GM23338 (cell line): ENCODE measurements around the gene PLAC8L1. TPM values are rescaled to one million over a fixed set of nuclear protein-coding genes. Genes with fewer than 3 reads are reported as not detected.

Experiments used
- ATAC-seq: fragments of 200-7000 bp; cut with Tn5 transposase; 3 replicates; pipeline ENCODE4 v1.9.1; 2020
- DNase-seq: peaks from one replicate; pipeline ENCODE4 v3.0.0-alpha.2; 2015; ENCODE audit warnings: low spot score
- H2AFZ ChIP-seq: fragments of 200-600 bp; sonication (generic); 2 replicates; pipeline ENCODE4 v1.8.0; 2016; ENCODE audit warnings: antibody characterized with exemption, mild to moderate bottlenecking, moderate library complexity
- H3F3A ChIP-seq: fragments of 200-600 bp; sonication (generic); replicated peaks from 2 replicates; pipeline ENCODE4 v1.8.0; 2017; ENCODE audit warnings: antibody characterized with exemption, mixed run types, low read depth
- H3K27ac ChIP-seq: fragments of 200-600 bp; sonication (generic); 2 replicates; pipeline ENCODE4 v1.6.1; 2016; ENCODE audit warnings: low read depth
- H3K27me3 ChIP-seq: fragments of 200-600 bp; sonication (generic); 2 replicates; pipeline ENCODE4 v1.8.0; 2016; ENCODE audit warnings: mild to moderate bottlenecking, mixed run types, moderate library complexity; ENCODE audit not compliant: insufficient read depth
- H3K36me3 ChIP-seq: fragments of 200-600 bp; sonication (generic); 2 replicates; pipeline ENCODE4 v1.8.0; 2016; ENCODE audit warnings: mild to moderate bottlenecking; ENCODE audit not compliant: insufficient read depth
- H3K4me1 ChIP-seq: fragments of 200-600 bp; sonication (generic); 2 replicates; pipeline ENCODE4 v1.8.0; 2016; ENCODE audit warnings: mild to moderate bottlenecking, moderate library complexity; ENCODE audit not compliant: insufficient read depth
- H3K4me2 ChIP-seq: fragments of 200-600 bp; sonication (generic); 2 replicates; pipeline ENCODE4 v1.7.1; 2017; ENCODE audit warnings: mixed run types
- H3K4me3 ChIP-seq: fragments of 200-600 bp; sonication (generic); 2 replicates; pipeline ENCODE4 v1.6.1; 2016; ENCODE audit warnings: mixed run types
- H3K79me2 ChIP-seq: fragments of 200-600 bp; sonication (generic); replicated peaks from 2 replicates; pipeline ENCODE4 v1.8.0; 2017; ENCODE audit warnings: mild to moderate bottlenecking; ENCODE audit not compliant: insufficient read depth
- H3K9me2 ChIP-seq: fragments of 200-600 bp; sonication (generic); 2 replicates; pipeline ENCODE4 v1.8.0; 2017; ENCODE audit not compliant: insufficient read depth
- H4K20me1 ChIP-seq: fragments of 200-600 bp; sonication (generic); replicated peaks from 2 replicates; pipeline ENCODE4 v1.8.0; 2017; ENCODE audit warnings: mild to moderate bottlenecking; ENCODE audit not compliant: insufficient read depth
- H3K27ac Mint-ChIP-seq: 2 replicates; pipeline ENCODE4 v1.8.0; 2020; ENCODE audit warnings: inconsistent platforms, mild to moderate bottlenecking, moderate library complexity, mixed read lengths
- H3K27me3 Mint-ChIP-seq: 3 replicates; pipeline ENCODE4 v1.8.0; 2022; ENCODE audit warnings: low read depth, mild to moderate bottlenecking, moderate library complexity, mixed read lengths, inconsistent platforms; ENCODE audit not compliant: insufficient read depth, poor library complexity
- H3K36me3 Mint-ChIP-seq: 3 replicates; pipeline ENCODE4 v1.8.0; 2021; ENCODE audit warnings: low read depth, mild to moderate bottlenecking, inconsistent platforms, moderate library complexity, mixed read lengths
- H3K4me1 Mint-ChIP-seq: 3 replicates; pipeline ENCODE4 v1.8.0; 2020; ENCODE audit warnings: mild to moderate bottlenecking, inconsistent platforms, mixed read lengths
- H3K4me3 Mint-ChIP-seq: 3 replicates; pipeline ENCODE4 v1.8.0; 2021; ENCODE audit warnings: moderate library complexity, mild to moderate bottlenecking, inconsistent platforms, mixed read lengths
- H3K9me3 Mint-ChIP-seq: 3 replicates; pipeline ENCODE4 v1.8.0; 2020; ENCODE audit warnings: moderate library complexity, mild to moderate bottlenecking, inconsistent platforms, mixed read lengths
- CREB1 ChIP-seq: fragments of 250-450 bp; sonication (Bioruptor Pico); IDR thresholded peaks from 2 replicates; pipeline ENCODE4 v1.5.0; 2020; ENCODE audit warnings: low read depth, mild to moderate bottlenecking, moderate library complexity
- EZH2 ChIP-seq: fragments of 200-600 bp; sonication (generic); IDR thresholded peaks from one replicate; pipeline ENCODE4 v1.8.0; 2017; ENCODE audit warnings: antibody characterized with exemption, mild to moderate bottlenecking, low read depth; ENCODE audit not compliant: unreplicated experiment
- EZH2phosphoT487 ChIP-seq: fragments of 200-600 bp; sonication (generic); IDR thresholded peaks from one replicate; pipeline ENCODE4 v1.8.1; 2018; ENCODE audit warnings: antibody characterized with exemption; ENCODE audit not compliant: unreplicated experiment
- JUNB ChIP-seq: IDR thresholded peaks from one replicate; pipeline ENCODE4 v1.6.1; 2016; ENCODE audit warnings: antibody characterized with exemption; ENCODE audit not compliant: unreplicated experiment
- NANOG ChIP-seq: IDR thresholded peaks from 2 replicates; pipeline ENCODE4 v1.6.1; 2016; ENCODE audit warnings: antibody characterized with exemption, borderline replicate concordance
- POLR2AphosphoS5 ChIP-seq: IDR thresholded peaks from 2 replicates; pipeline ENCODE4 v1.6.1; 2016; ENCODE audit warnings: antibody characterized with exemption, low read depth
- STAT1 ChIP-seq: IDR thresholded peaks from one replicate; pipeline ENCODE4 v1.6.1; 2016; ENCODE audit warnings: antibody characterized with exemption; ENCODE audit not compliant: unreplicated experiment
- ZNF114 ChIP-seq: fragments of 250-450 bp; sonication (Bioruptor Pico); IDR thresholded peaks from 2 replicates; pipeline ENCODE4 v1.5.0; 2020; ENCODE audit warnings: mild to moderate bottlenecking, moderate library complexity
- polyA plus RNA-seq: library from polyadenylated mRNA; unstranded; fragments of >200 nt; fragmentation: Nextera tagmentation; extraction: Ambion mirVana; gene quantifications from 2 replicates; pipeline ENCODE4 v1.2.1, GENCODE V29; 2016
- total RNA-seq: library from RNA; depleted of rRNA; stranded (reverse); fragments of >200 nt; shearing (Covaris generic); gene quantifications from 2 replicates; pipeline ENCODE4 v1.2.3, GENCODE V29; 2014
- TF ChIP-seq, protein P1 (sequence below): IDR thresholded peaks from 2 replicates; pipeline ENCODE4 v1.6.1; 2016; ENCODE audit warnings: antibody characterized with exemption
- TF ChIP-seq, protein P2 (sequence below): fragments of 250-450 bp; sonication (Bioruptor Pico); IDR thresholded peaks from 2 replicates; pipeline ENCODE4 v1.5.0; 2020; ENCODE audit warnings: mild to moderate bottlenecking, moderate library complexity
- TF ChIP-seq, protein P3 (sequence below): IDR thresholded peaks from one replicate; pipeline ENCODE4 v1.6.1; 2018; ENCODE audit warnings: antibody characterized with exemption; ENCODE audit not compliant: unreplicated experiment

The PLAC8L1 gene
- total and polyA plus RNA-seq, 2 experiments from 2014 or later = 2.0 TPM; not detected in 1

DNA sequence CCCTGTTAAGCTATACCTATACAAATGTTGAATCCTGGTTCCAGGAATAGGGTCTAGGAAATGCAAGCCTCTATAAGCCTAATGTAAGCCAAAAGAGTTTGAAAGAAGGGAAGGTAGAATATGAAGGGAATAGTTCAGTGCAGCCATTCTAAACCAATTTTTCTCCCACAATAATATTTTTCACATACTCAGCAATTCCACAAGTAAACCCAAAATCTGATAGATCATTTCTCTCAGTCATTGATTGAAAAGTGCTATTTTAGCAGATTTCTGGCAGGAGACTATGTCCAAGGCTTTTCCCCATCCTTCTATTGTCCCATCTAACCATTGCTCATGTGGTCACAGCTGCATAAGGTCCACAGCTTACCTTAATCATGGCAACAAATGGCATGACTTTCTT, 20.7 kb upstream of the PLAC8L1 start:
- Mint-ChIP-seq H3K4me3 (no peak overlapping the region), H3K4me1 (no peaks in the 10 kb centered on the region), H3K9me3 (no peaks in the 10 kb centered on the region), H3K27me3 (no peaks in the 10 kb centered on the region), H3K27ac (no peak overlapping the region), H3K36me3 (peaks cover 97% of the 10 kb centered on the region)
- no peak overlapping the region for H3K4me2 ChIP-seq
- H3K4me3 ChIP-seq = no peak overlapping the region
- H3K27ac ChIP-seq = no peak overlapping the region
- no peak overlapping the region for H2AFZ ChIP-seq
- DNase-seq (no peak), ATAC-seq (no peak)
- H3K79me2 ChIP-seq = no peaks in the 10 kb centered on the region
- TF ChIP-seq NANOG = no peak
- no peak for TF ChIP-seq POLR2AphosphoS5
- TF ChIP-seq EZH2phosphoT487 = no peak
- TF ChIP-seq, protein P1, sequence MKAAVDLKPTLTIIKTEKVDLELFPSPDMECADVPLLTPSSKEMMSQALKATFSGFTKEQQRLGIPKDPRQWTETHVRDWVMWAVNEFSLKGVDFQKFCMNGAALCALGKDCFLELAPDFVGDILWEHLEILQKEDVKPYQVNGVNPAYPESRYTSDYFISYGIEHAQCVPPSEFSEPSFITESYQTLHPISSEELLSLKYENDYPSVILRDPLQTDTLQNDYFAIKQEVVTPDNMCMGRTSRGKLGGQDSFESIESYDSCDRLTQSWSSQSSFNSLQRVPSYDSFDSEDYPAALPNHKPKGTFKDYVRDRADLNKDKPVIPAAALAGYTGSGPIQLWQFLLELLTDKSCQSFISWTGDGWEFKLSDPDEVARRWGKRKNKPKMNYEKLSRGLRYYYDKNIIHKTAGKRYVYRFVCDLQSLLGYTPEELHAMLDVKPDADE = no peak
- TF ChIP-seq, protein P2, sequence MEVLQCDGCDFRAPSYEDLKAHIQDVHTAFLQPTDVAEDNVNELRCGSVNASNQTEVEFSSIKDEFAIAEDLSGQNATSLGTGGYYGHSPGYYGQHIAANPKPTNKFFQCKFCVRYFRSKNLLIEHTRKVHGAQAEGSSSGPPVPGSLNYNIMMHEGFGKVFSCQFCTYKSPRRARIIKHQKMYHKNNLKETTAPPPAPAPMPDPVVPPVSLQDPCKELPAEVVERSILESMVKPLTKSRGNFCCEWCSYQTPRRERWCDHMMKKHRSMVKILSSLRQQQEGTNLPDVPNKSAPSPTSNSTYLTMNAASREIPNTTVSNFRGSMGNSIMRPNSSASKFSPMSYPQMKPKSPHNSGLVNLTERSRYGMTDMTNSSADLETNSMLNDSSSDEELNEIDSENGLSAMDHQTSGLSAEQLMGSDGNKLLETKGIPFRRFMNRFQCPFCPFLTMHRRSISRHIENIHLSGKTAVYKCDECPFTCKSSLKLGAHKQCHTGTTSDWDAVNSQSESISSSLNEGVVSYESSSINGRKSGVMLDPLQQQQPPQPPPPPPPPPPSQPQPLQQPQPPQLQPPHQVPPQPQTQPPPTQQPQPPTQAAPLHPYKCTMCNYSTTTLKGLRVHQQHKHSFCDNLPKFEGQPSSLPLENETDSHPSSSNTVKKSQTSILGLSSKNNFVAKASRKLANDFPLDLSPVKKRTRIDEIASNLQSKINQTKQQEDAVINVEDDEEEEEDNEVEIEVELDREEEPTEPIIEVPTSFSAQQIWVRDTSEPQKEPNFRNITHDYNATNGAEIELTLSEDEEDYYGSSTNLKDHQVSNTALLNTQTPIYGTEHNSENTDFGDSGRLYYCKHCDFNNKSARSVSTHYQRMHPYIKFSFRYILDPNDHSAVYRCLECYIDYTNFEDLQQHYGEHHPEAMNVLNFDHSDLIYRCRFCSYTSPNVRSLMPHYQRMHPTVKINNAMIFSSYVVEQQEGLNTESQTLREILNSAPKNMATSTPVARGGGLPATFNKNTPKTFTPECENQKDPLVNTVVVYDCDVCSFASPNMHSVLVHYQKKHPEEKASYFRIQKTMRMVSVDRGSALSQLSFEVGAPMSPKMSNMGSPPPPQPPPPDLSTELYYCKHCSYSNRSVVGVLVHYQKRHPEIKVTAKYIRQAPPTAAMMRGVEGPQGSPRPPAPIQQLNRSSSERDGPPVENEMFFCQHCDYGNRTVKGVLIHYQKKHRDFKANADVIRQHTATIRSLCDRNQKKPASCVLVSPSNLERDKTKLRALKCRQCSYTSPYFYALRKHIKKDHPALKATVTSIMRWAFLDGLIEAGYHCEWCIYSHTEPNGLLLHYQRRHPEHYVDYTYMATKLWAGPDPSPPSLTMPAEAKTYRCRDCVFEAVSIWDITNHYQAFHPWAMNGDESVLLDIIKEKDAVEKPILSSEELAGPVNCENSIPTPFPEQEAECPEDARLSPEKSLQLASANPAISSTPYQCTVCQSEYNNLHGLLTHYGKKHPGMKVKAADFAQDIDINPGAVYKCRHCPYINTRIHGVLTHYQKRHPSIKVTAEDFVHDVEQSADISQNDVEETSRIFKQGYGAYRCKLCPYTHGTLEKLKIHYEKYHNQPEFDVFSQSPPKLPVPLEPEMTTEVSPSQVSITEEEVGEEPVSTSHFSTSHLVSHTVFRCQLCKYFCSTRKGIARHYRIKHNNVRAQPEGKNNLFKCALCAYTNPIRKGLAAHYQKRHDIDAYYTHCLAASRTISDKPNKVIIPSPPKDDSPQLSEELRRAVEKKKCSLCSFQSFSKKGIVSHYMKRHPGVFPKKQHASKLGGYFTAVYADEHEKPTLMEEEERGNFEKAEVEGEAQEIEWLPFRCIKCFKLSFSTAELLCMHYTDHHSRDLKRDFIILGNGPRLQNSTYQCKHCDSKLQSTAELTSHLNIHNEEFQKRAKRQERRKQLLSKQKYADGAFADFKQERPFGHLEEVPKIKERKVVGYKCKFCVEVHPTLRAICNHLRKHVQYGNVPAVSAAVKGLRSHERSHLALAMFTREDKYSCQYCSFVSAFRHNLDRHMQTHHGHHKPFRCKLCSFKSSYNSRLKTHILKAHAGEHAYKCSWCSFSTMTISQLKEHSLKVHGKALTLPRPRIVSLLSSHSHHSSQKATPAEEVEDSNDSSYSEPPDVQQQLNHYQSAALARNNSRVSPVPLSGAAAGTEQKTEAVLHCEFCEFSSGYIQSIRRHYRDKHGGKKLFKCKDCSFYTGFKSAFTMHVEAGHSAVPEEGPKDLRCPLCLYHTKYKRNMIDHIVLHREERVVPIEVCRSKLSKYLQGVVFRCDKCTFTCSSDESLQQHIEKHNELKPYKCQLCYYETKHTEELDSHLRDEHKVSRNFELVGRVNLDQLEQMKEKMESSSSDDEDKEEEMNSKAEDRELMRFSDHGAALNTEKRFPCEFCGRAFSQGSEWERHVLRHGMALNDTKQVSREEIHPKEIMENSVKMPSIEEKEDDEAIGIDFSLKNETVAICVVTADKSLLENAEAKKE (CRISPR knock-in tag) = no peak
- H4K20me1 ChIP-seq = 0 out of 2 replicates have a peak, but pooled peaks cover 4% of the 10 kb centered on the region
- H3K9me2 ChIP-seq = no peaks in the 10 kb centered on the region
- H3K36me3 ChIP-seq = peaks cover 87% of the 10 kb centered on the region
- no peaks in the 10 kb centered on the region for H3F3A ChIP-seq
- H3K27me3 ChIP-seq = no peaks in the 10 kb centered on the region
- no peaks in the 10 kb centered on the region for H3K4me1 ChIP-seq

DNA sequence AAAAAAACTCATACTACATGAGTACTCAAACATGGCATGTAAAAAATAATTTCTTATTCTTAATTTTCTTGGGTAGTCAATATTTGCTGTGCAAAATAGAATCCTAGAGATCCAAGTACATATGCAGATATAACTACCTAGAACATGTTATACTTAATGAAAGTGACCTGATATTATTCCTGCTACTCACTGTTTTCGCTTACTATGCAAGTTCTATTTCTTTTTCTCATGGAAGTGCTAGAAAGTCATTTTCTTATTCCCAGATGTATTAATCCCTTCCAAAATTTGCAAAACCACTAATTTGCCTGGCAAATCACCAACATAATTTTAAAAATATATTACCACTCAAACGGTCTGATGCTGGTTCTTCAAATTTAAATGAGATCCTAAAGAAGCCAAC, 19.2 kb upstream of the PLAC8L1 start:
- H3K27ac ChIP-seq = no peak overlapping the region
- H3K9me3 Mint-ChIP-seq = no peaks in the 10 kb centered on the region
- H3K4me2 ChIP-seq = no peak overlapping the region
- H3K27ac Mint-ChIP-seq = no peak overlapping the region
- H3K4me3 Mint-ChIP-seq = no peak overlapping the region
- H3K27me3 ChIP-seq = no peaks in the 10 kb centered on the region
- peaks cover 95% of the 10 kb centered on the region for H3K36me3 ChIP-seq
- no peaks in the 10 kb centered on the region for H3K9me2 ChIP-seq
- H3K4me1 Mint-ChIP-seq = no peaks in the 10 kb centered on the region
- no peaks in the 10 kb centered on the region for H3K27me3 Mint-ChIP-seq
- H3F3A ChIP-seq = no peaks in the 10 kb centered on the region
- H3K4me1 ChIP-seq = no peaks in the 10 kb centered on the region
- DNase-seq = no peak
- no peak for ATAC-seq
- no peaks in the 10 kb centered on the region for H4K20me1 ChIP-seq
- no peak overlapping the region for H3K4me3 ChIP-seq
- H2AFZ ChIP-seq = no peak overlapping the region
- no peaks in the 10 kb centered on the region for H3K79me2 ChIP-seq
- H3K36me3 Mint-ChIP-seq = peaks cover 95% of the 10 kb centered on the region
- TF ChIP-seq EZH2 = no peak
- TF ChIP-seq, protein P1 = no peak
- TF ChIP-seq ZNF114 = no peak
- no peak for TF ChIP-seq JUNB
- no peak for TF ChIP-seq NANOG
- TF ChIP-seq STAT1 = no peak
- TF ChIP-seq, protein P3, sequence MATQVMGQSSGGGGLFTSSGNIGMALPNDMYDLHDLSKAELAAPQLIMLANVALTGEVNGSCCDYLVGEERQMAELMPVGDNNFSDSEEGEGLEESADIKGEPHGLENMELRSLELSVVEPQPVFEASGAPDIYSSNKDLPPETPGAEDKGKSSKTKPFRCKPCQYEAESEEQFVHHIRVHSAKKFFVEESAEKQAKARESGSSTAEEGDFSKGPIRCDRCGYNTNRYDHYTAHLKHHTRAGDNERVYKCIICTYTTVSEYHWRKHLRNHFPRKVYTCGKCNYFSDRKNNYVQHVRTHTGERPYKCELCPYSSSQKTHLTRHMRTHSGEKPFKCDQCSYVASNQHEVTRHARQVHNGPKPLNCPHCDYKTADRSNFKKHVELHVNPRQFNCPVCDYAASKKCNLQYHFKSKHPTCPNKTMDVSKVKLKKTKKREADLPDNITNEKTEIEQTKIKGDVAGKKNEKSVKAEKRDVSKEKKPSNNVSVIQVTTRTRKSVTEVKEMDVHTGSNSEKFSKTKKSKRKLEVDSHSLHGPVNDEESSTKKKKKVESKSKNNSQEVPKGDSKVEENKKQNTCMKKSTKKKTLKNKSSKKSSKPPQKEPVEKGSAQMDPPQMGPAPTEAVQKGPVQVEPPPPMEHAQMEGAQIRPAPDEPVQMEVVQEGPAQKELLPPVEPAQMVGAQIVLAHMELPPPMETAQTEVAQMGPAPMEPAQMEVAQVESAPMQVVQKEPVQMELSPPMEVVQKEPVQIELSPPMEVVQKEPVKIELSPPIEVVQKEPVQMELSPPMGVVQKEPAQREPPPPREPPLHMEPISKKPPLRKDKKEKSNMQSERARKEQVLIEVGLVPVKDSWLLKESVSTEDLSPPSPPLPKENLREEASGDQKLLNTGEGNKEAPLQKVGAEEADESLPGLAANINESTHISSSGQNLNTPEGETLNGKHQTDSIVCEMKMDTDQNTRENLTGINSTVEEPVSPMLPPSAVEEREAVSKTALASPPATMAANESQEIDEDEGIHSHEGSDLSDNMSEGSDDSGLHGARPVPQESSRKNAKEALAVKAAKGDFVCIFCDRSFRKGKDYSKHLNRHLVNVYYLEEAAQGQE = no peak
- TF ChIP-seq CREB1 (CRISPR knock-in tag) = no peak
